WTC11 (cell line): ENCODE results near the gene HLA-A. TPM values are rescaled to one million over a fixed set of nuclear protein-coding genes. Genes with fewer than 3 reads are reported as not detected.

ENCODE experiments used
- ATAC-seq: fragments of 200-7000 bp; cut with Tn5 transposase; 2 replicates; pipeline ENCODE4 v1.10.0; 2021; ENCODE audit warnings: mild to moderate bottlenecking, moderate library complexity
- CTCF ChIA-PET: fragments of 300-600 bp; sonication (Branson Sonifier 250); formaldehyde crosslinking; loops from one replicate; lab custom pipeline; 2021; ENCODE audit warnings: antibody characterized with exemption; lab: Charles Lee
- POLR2A ChIA-PET: fragments of 350-600 bp; sonication (Branson Sonifier 250); formaldehyde crosslinking; loops from one replicate; lab custom pipeline; 2021; ENCODE audit warnings: antibody characterized with exemption; lab: Charles Lee
- DNase-seq: peaks from one replicate; pipeline ENCODE4 v3.0.0; 2021; ENCODE audit warnings: low spot score
- H3K27ac Mint-ChIP-seq: 2 replicates; pipeline ENCODE4 v1.8.0; 2021; ENCODE audit warnings: mixed read lengths
- H3K27me3 Mint-ChIP-seq: 2 replicates; pipeline ENCODE4 v1.8.0; 2021; ENCODE audit warnings: low read depth, mild to moderate bottlenecking, moderate library complexity, mixed read lengths
- H3K36me3 Mint-ChIP-seq: 2 replicates; pipeline ENCODE4 v1.8.0; 2021; ENCODE audit warnings: mixed read lengths
- H3K4me1 Mint-ChIP-seq: 2 replicates; pipeline ENCODE4 v1.8.0; 2022; ENCODE audit warnings: mixed read lengths
- H3K4me3 Mint-ChIP-seq: 2 replicates; pipeline ENCODE4 v1.8.0; 2021; ENCODE audit warnings: mild to moderate bottlenecking, moderate library complexity, mixed read lengths
- H3K9me3 Mint-ChIP-seq: 2 replicates; pipeline ENCODE4 v1.8.0; 2021; ENCODE audit warnings: mixed read lengths
- GRHL2 ChIP-seq: fragments of 250-450 bp; sonication (Bioruptor Pico); IDR thresholded peaks from 2 replicates; pipeline ENCODE4 v1.8.0; 2022; ENCODE audit warnings: mild to moderate bottlenecking, moderate library complexity; ENCODE audit not compliant: insufficient replicate concordance, severe bottlenecking
- IRF1 ChIP-seq: sonication (generic); formaldehyde crosslinking; IDR thresholded peaks from 2 replicates; pipeline ENCODE4 v1.8.0; 2023; ENCODE audit warnings: missing genetic modification reagents
- MAX ChIP-seq: sonication (generic); formaldehyde crosslinking; IDR thresholded peaks from 2 replicates; pipeline ENCODE4 v1.8.0; 2022; ENCODE audit warnings: mild to moderate bottlenecking, missing genetic modification reagents
- PREB ChIP-seq: sonication (generic); formaldehyde crosslinking; IDR thresholded peaks from 2 replicates; pipeline ENCODE4 v1.8.1; 2022; ENCODE audit warnings: mild to moderate bottlenecking, missing genetic modification reagents, moderate library complexity, borderline replicate concordance
- PRRX2 ChIP-seq: fragments of 250-450 bp; sonication (Bioruptor Pico); IDR thresholded peaks from 2 replicates; pipeline ENCODE4 v1.8.0; 2021; ENCODE audit warnings: mild to moderate bottlenecking
- TEAD1 ChIP-seq: sonication (generic); formaldehyde crosslinking; IDR thresholded peaks from 2 replicates; pipeline ENCODE4 v1.8.0; 2022; ENCODE audit warnings: mild to moderate bottlenecking, missing genetic modification reagents
- ZNF396 ChIP-seq: fragments of 250-450 bp; sonication (Bioruptor Pico); IDR thresholded peaks from 2 replicates; pipeline ENCODE4 v1.8.0; 2021; ENCODE audit warnings: mild to moderate bottlenecking, moderate library complexity, borderline replicate concordance
- ZNF416 ChIP-seq: fragments of 250-450 bp; sonication (Bioruptor Pico); IDR thresholded peaks from 2 replicates; pipeline ENCODE4 v1.9.0; 2021; ENCODE audit warnings: mild to moderate bottlenecking, inconsistent platforms
- total RNA-seq: library from RNA; stranded (reverse); gene quantifications from 3 replicates; pipeline ENCODE4 v1.2.3, GENCODE V29; 2021
- TF ChIP-seq, protein P1 (sequence below): sonication (generic); formaldehyde crosslinking; conservative IDR thresholded peaks from 2 replicates; pipeline ENCODE4 v1.8.1; 2023; ENCODE audit warnings: mild to moderate bottlenecking, low read depth, missing genetic modification reagents, moderate library complexity
- TF ChIP-seq, protein P2 (sequence below): sonication (generic); formaldehyde crosslinking; IDR thresholded peaks from 2 replicates; pipeline ENCODE4 v1.8.1; 2023; ENCODE audit warnings: mild to moderate bottlenecking, missing genetic modification reagents
- TF ChIP-seq, protein P3 (sequence below): sonication (generic); formaldehyde crosslinking; IDR thresholded peaks from 2 replicates; pipeline ENCODE4 v1.8.0; 2022; ENCODE audit warnings: missing genetic modification reagents
- TF ChIP-seq, protein P4 (sequence below): sonication (generic); formaldehyde crosslinking; IDR thresholded peaks from 2 replicates; pipeline ENCODE4 v1.8.0; 2023; ENCODE audit warnings: missing genetic modification reagents, mild to moderate bottlenecking, borderline replicate concordance

Gene HLA-A
- total RNA-seq, 1 experiment from 2014 or later: 93.2 TPM

GRCh38 chr6:29925727-29926412, 16.5 kb upstream of the HLA-A start (continued):
- TF ChIP-seq, protein P1, sequence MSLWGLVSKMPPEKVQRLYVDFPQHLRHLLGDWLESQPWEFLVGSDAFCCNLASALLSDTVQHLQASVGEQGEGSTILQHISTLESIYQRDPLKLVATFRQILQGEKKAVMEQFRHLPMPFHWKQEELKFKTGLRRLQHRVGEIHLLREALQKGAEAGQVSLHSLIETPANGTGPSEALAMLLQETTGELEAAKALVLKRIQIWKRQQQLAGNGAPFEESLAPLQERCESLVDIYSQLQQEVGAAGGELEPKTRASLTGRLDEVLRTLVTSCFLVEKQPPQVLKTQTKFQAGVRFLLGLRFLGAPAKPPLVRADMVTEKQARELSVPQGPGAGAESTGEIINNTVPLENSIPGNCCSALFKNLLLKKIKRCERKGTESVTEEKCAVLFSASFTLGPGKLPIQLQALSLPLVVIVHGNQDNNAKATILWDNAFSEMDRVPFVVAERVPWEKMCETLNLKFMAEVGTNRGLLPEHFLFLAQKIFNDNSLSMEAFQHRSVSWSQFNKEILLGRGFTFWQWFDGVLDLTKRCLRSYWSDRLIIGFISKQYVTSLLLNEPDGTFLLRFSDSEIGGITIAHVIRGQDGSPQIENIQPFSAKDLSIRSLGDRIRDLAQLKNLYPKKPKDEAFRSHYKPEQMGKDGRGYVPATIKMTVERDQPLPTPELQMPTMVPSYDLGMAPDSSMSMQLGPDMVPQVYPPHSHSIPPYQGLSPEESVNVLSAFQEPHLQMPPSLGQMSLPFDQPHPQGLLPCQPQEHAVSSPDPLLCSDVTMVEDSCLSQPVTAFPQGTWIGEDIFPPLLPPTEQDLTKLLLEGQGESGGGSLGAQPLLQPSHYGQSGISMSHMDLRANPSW (CRISPR knock-in tag): no peak
- TF ChIP-seq ZNF396 (no peak), IRF1 (CRISPR knock-in tag) (no peak)
- TF ChIP-seq, protein P2, sequence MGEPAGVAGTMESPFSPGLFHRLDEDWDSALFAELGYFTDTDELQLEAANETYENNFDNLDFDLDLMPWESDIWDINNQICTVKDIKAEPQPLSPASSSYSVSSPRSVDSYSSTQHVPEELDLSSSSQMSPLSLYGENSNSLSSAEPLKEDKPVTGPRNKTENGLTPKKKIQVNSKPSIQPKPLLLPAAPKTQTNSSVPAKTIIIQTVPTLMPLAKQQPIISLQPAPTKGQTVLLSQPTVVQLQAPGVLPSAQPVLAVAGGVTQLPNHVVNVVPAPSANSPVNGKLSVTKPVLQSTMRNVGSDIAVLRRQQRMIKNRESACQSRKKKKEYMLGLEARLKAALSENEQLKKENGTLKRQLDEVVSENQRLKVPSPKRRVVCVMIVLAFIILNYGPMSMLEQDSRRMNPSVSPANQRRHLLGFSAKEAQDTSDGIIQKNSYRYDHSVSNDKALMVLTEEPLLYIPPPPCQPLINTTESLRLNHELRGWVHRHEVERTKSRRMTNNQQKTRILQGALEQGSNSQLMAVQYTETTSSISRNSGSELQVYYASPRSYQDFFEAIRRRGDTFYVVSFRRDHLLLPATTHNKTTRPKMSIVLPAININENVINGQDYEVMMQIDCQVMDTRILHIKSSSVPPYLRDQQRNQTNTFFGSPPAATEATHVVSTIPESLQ: no peak

DNA sequence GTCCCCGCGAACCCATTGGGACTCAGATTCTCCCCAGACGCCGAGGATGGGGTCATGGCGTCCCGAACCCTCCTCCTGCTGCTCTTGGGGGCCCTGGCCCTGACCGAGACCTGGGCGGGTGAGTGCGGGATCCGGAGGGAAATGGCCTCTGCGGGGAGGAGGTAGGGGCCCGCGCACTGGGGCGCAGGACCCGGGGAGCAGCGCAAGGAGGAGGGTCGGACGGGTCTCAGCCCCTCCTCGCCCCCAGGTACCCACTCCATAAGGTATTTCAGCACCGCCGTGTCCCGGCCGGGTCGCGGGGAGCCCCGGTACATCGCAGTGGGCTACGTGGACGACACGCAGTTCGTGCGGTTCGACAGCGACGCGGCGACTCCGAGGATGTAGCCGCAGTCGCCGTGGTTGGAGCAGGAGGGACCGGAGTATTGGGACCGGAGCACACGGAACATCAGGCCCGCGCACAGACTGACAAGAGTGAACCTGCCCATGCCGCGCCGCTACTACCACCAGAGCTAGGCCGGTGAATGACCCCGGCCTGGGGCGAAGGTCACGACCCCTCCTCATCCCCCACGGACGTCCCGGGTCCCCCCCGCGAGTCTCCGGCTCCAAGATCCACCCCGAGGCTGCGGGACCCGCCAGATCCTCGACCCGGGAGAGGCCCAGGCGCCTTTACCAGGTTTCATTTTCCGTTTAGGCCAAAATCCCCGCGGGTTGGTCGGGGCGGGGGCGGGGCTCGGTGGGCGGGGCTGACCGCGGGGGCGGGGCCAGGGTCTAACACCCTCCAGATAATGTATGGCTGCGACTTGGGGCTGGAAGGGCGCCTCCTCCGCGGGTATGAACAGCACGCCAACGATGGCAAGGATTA, 15.7 kb upstream of the HLA-A start:
- ATAC-seq (peak; percentile 93), DNase-seq (peak; percentile 77)
- H3K9me3 Mint-ChIP-seq: peaks cover 2% of the 10 kb centered on the region; the same call in 1 of the 2 replicates
- TF ChIP-seq TEAD1 (0 out of 2 replicates have a peak, but pooled peaks have one; percentile 17), MAX (peak; percentile 36; the same call in 1 of the 2 replicates), PRRX2 (CRISPR knock-in tag) (no peak), PREB (CRISPR knock-in tag) (no peak), ZNF416 (CRISPR knock-in tag) (no peak), GRHL2 (CRISPR knock-in tag) (no peak)
- TF ChIP-seq, protein P3, sequence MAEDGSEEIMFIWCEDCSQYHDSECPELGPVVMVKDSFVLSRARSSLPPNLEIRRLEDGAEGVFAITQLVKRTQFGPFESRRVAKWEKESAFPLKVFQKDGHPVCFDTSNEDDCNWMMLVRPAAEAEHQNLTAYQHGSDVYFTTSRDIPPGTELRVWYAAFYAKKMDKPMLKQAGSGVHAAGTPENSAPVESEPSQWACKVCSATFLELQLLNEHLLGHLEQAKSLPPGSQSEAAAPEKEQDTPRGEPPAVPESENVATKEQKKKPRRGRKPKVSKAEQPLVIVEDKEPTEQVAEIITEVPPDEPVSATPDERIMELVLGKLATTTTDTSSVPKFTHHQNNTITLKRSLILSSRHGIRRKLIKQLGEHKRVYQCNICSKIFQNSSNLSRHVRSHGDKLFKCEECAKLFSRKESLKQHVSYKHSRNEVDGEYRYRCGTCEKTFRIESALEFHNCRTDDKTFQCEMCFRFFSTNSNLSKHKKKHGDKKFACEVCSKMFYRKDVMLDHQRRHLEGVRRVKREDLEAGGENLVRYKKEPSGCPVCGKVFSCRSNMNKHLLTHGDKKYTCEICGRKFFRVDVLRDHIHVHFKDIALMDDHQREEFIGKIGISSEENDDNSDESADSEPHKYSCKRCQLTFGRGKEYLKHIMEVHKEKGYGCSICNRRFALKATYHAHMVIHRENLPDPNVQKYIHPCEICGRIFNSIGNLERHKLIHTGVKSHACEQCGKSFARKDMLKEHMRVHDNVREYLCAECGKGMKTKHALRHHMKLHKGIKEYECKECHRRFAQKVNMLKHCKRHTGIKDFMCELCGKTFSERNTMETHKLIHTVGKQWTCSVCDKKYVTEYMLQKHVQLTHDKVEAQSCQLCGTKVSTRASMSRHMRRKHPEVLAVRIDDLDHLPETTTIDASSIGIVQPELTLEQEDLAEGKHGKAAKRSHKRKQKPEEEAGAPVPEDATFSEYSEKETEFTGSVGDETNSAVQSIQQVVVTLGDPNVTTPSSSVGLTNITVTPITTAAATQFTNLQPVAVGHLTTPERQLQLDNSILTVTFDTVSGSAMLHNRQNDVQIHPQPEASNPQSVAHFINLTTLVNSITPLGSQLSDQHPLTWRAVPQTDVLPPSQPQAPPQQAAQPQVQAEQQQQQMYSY (CRISPR knock-in tag): peak; percentile 66
- TF ChIP-seq, protein P4, sequence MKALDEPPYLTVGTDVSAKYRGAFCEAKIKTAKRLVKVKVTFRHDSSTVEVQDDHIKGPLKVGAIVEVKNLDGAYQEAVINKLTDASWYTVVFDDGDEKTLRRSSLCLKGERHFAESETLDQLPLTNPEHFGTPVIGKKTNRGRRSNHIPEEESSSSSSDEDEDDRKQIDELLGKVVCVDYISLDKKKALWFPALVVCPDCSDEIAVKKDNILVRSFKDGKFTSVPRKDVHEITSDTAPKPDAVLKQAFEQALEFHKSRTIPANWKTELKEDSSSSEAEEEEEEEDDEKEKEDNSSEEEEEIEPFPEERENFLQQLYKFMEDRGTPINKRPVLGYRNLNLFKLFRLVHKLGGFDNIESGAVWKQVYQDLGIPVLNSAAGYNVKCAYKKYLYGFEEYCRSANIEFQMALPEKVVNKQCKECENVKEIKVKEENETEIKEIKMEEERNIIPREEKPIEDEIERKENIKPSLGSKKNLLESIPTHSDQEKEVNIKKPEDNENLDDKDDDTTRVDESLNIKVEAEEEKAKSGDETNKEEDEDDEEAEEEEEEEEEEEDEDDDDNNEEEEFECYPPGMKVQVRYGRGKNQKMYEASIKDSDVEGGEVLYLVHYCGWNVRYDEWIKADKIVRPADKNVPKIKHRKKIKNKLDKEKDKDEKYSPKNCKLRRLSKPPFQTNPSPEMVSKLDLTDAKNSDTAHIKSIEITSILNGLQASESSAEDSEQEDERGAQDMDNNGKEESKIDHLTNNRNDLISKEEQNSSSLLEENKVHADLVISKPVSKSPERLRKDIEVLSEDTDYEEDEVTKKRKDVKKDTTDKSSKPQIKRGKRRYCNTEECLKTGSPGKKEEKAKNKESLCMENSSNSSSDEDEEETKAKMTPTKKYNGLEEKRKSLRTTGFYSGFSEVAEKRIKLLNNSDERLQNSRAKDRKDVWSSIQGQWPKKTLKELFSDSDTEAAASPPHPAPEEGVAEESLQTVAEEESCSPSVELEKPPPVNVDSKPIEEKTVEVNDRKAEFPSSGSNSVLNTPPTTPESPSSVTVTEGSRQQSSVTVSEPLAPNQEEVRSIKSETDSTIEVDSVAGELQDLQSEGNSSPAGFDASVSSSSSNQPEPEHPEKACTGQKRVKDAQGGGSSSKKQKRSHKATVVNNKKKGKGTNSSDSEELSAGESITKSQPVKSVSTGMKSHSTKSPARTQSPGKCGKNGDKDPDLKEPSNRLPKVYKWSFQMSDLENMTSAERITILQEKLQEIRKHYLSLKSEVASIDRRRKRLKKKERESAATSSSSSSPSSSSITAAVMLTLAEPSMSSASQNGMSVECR: 0 out of 2 replicates have a peak, but pooled peaks have one; percentile 30
- peaks cover 66% of the 10 kb centered on the region for H3K27me3 Mint-ChIP-seq
- ChIA-PET POLR2A (no interaction called here), CTCF (interaction anchor here (0.7 to 1.0 kb wide), 2 partner anchors 205 to 273 kb away, joined by 3 to 4 read pairs; no protein-coding TSS in a partner anchor)
- H3K4me1 Mint-ChIP-seq: peaks cover 16% of the 10 kb centered on the region
- H3K27ac Mint-ChIP-seq: peak overlapping the region; percentile 85
- no peaks in the 10 kb centered on the region; the same call in 1 of the 2 replicates for H3K36me3 Mint-ChIP-seq
- H3K4me3 Mint-ChIP-seq: peak overlapping the region; percentile 83
